Measurements from ENCODE around the gene RAPH1.

Gene RAPH1, protein sequence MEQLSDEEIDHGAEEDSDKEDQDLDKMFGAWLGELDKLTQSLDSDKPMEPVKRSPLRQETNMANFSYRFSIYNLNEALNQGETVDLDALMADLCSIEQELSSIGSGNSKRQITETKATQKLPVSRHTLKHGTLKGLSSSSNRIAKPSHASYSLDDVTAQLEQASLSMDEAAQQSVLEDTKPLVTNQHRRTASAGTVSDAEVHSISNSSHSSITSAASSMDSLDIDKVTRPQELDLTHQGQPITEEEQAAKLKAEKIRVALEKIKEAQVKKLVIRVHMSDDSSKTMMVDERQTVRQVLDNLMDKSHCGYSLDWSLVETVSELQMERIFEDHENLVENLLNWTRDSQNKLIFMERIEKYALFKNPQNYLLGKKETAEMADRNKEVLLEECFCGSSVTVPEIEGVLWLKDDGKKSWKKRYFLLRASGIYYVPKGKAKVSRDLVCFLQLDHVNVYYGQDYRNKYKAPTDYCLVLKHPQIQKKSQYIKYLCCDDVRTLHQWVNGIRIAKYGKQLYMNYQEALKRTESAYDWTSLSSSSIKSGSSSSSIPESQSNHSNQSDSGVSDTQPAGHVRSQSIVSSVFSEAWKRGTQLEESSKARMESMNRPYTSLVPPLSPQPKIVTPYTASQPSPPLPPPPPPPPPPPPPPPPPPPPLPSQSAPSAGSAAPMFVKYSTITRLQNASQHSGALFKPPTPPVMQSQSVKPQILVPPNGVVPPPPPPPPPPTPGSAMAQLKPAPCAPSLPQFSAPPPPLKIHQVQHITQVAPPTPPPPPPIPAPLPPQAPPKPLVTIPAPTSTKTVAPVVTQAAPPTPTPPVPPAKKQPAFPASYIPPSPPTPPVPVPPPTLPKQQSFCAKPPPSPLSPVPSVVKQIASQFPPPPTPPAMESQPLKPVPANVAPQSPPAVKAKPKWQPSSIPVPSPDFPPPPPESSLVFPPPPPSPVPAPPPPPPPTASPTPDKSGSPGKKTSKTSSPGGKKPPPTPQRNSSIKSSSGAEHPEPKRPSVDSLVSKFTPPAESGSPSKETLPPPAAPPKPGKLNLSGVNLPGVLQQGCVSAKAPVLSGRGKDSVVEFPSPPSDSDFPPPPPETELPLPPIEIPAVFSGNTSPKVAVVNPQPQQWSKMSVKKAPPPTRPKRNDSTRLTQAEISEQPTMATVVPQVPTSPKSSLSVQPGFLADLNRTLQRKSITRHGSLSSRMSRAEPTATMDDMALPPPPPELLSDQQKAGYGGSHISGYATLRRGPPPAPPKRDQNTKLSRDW

GRCh38 chr2:203535078-203535783, at the start of gene RAPH1:
Gene RAPH1 (minus strand): TSS chr2:203535301. CDS start chr2:203495353, 39,948 bp downstream.
- DNase-seq (ENCODE audit: low read depth in 3 of 3) = peak; percentile 35 to 74 (median 37)

DNA sequence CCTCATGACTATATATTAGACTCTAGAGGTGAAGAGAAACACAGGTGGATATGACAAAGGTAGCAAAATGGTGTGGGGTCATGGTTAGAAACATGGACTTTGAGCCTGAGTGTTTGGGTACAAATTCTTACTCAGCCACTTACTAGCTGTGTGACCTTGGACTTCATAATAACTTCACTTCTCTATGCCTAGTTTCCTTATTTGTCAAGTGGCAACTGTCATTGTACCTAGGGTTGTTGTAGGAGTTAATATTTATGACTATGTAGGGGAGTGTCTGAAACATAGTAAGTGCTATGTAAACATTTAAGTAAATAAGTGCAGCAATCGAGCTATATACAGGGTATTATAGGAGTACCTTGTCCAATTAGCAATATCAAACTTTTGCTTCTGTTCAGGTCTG, 49.7 kb upstream of the RAPH1 start:
- DNase-seq (ENCODE audit: low read depth in 3 of 3) = no peak

- DNase-seq (ENCODE audit: low read depth in 3 of 3) = peak in 2 of 3 experiments; percentile 3 to 8
Observed at GRCh38 chr2:203583701-203584100, 48.6 kb upstream of the RAPH1 start.

GRCh38 chr2:203583084-203583695, 48.1 kb upstream of the RAPH1 start:
- DNase-seq (ENCODE audit: low read depth in 3 of 3) = no peak

- DNase-seq (ENCODE audit: low read depth in 3 of 3) = no peak
Observed at GRCh38 chr2:203582468-203582867, 47.4 kb upstream of the RAPH1 start.

GRCh38 chr2:203580844-203581243, 45.7 kb upstream of the RAPH1 start:
- DNase-seq (ENCODE audit: low read depth in 3 of 3) = no peak

GRCh38 chr2:203579730-203580129, 44.6 kb upstream of the RAPH1 start:
- DNase-seq (ENCODE audit: low read depth in 3 of 3) = no peak

DNA sequence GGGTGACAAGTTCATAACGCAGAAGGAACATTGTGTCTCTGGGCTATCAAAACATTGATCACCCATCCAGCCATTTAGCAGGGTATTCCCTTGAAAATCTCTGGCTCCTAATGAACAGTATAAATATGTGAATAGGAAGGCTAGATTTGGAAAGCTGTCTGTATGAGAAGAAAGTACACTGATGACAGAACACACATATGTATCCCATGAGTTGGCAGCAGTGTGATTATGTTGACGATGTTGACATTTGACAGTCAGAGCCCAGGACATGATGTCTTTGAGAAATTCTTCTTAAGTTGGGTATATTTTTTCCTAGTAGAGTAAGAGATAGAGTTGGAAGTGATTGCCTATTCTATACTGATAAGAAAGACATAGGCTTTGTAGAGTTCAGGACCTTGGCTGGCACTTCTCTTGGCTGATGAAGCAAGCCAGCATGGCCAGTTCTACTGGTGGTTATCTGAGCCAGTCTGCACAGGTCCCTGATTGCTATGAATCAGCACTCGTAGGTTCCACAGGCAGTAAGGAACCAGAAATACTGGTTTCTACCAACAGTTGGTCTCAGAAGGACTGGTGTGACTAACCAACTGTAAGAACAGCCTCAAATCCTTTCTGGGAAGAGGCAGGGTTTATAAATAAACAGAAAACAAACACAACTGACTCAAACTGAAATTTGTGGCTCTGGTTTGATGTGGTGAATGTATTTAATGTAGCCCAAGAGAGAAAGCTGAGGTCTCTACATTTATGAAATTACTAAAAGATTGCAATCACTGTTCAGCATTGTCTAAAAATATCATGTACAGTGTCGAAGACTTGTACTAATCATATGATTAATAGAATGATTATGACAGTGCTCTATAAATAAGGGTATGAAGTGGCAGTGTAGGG, 43.9 kb upstream of the RAPH1 start:
- DNase-seq (ENCODE audit: low read depth in 3 of 3) = peak in 2 of 3 experiments; percentile 10 to 17

DNA sequence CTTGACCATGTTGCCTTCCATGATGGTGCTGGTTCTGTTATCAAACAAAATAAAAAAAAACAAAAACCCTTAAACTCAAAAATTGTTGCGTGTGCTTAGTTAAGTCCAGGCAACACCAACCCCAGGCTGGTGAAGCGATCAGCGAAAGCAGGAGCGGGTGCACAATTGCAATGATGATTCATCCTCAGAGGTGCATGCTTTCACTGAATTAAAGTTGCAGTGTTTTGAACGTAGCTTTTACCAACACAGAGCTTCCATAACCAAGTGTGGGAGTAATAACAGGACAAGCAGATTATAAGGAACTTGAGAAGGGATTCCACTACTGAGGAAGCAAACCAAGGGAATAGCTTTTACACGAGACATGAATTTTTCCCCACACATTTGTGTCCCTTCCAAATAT, 39.7 kb upstream of the RAPH1 start:
- DNase-seq (ENCODE audit: low read depth in 3 of 3) = no peak

DNA sequence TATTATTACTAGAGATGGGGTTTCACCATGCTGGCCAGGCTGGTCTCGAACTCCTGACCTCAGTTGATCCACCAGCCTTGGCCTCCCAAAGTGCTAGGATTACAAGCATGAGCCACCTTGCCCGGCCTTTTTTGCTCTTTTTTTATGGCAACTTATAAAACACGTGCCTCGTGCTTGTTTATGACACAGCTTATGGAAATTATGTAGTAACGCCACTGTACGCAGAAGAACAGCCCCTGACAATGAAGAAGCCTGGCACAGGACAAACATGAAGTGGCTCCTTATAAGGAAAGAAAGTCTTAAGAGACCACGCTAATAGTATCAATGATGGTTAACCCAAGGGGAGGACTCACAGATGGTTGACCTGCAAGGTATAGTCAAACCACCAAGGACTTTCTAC, 37.2 kb upstream of the RAPH1 start:
- no peak for DNase-seq (ENCODE audit: low read depth in 3 of 3)

DNA sequence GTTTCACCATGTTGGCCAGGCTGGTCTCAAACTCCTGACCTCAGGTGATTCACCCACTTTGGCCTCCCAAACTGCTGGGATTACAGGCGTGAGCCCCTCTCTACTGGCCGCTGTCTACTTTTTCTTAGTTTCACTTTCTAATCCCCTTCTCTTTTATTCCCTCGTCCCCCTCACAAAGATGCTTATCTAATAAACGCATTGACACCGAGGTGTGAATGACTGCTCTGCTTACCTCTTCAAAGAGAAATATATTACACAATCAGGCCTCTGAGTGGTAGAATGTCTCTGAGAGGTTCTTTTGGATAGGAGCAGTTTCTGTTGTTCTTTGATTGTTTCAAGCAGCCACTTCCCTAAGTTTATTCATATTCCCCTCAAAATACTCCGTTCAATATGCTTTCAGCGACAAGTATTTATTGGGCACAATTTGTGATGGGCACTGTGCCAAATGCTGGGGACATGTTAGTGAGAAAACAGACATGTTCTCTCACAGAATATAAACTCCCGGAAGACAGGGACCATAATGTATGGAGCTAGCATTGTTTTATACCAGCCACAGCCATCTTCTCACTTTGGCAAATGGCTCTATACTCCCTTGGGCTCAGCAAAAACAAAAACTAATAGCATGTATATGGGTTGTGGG, 34.7 kb upstream of the RAPH1 start:
- no peak for DNase-seq (ENCODE audit: low read depth in 3 of 3)

DNA sequence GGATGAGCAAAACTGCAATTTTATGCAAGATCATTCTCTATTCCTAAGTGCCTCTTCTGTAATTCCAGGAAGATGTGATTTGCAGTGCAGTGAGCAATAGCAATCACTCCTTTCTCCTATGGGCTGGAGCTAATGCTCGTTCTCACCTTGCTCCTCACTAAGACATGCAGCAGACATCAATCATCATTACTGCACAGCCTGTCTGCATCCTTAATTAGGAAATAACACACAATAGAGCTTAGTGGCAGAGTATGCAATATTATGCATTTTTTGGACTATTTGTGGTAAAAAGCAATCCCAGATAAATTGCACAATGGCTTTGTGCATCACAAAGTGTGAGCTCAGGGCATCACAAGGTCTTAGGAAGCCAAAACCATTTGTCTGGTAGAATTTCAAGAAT, 32.6 kb upstream of the RAPH1 start:
- DNase-seq (ENCODE audit: low read depth in 3 of 3) = no peak

DNA sequence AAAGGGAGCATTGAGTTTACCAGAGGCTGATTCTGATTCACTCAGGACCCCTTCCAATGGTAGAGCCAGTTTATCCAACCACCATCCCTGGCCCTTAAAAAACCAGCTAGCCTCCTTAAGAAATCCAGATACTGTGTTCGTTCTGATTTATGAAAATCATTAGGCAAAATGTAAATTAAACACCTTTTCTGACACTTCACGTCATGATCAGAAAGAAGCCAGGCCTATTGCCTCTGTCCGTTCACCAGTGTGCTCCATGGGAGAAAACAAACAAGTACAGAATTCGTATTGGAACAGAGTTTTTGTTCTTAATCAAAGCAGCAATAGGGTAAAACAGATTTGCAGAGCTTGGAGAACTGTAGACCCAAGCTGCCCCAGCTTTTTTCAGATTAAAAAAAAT, 31.1 kb upstream of the RAPH1 start:
- DNase-seq (ENCODE audit: low read depth in 3 of 3) = no peak

DNA sequence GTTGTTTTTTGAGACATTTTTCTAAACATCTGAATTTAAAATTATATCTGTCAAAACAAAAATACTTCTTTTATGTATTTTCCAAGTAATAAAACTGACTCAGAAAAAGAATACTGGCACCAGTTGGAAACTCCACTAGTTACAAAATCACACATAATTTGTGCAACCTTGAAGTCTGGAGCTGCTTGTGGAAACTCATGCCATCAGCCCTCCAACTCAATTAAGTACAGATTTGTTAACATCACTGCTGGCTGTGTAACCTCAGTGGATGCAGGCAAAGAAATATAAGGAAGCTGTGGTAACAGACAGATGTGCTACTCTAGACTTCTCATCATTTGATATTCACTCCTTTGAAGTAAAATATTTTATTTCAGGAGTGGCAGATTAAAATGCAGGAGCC, 30.0 kb upstream of the RAPH1 start:
- DNase-seq (ENCODE audit: low read depth in 3 of 3) = no peak

DNA sequence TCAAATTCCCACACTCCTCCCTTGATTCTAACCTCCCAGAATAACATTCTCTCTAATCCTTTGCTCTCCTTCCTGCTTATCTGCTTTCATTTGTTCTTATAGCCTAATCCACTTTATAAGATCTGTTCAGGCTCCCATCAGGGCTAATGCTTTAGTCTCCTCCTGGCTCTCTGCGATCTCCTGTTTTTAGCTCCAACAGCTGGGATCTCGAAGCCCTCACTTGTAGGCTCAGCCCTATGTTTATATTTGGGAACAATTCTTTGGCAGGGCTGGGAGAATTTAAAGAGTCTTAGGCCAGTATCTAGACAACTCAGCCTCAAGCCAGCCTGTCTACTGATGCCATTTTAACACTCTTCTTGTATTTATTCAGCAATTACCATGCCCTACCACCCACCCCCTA, 27.2 kb upstream of the RAPH1 start:
- no peak for DNase-seq (ENCODE audit: low read depth in 3 of 3)

DNA sequence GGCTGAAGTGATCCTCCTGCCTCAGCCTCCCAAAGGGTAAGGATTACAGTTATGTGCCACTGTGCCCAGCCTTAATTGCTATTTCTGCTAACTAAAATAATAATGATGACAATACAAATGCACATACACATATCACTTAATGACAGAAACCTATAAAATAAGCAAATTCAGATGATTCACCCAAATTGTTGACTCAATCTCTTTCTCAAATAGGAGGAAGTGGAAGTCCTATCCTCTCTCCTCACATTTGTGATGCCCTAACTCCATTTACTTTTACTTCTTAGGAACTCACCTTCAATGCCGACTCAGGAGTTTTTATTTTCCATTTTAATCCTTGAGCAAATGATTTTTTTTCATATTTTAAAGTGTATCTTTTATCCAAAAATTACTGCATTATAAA, 24.5 kb upstream of the RAPH1 start:
- DNase-seq (ENCODE audit: low read depth in 3 of 3) = no peak

DNA sequence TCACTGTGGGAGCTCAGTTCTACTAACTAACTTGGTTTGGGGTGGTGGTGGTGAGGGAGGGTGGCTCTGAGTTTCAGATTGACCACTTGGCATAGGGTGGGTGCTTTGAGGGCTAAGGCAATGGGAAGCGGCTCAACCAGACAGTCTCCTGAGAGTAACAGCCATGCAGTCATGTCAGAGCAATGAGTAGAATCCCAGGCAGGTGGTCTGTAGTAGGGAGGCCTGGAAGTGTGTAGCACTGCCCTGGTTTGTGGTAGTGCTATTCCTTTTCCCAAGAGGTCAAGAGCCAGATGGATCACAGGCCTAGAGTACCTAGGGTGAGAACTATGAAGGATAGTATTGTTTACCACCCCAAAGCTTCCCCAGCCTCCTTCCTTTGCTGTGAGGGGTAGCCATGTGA, 18.7 kb upstream of the RAPH1 start:
- no peak for DNase-seq (ENCODE audit: low read depth in 3 of 3)

DNA sequence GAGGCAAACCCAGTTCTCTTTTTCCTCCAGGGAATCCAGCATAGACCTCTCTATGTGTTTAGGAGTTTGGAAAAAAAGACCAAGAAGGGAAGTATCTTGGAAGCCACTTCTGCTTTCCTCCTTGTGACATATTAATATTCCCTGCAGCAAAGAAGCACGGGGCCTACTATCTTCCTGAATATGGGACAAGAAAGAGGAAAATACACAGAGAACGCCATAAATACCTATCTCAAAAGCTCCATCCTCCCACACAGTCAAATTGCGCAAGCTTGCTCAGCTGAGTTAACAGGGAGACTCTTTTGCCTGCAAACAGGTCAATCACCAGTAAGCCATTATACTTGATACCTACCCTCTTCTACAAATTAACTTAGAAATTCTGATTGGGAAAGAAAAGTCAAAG, 16.7 kb upstream of the RAPH1 start:
- no peak for DNase-seq (ENCODE audit: low read depth in 3 of 3)

DNA sequence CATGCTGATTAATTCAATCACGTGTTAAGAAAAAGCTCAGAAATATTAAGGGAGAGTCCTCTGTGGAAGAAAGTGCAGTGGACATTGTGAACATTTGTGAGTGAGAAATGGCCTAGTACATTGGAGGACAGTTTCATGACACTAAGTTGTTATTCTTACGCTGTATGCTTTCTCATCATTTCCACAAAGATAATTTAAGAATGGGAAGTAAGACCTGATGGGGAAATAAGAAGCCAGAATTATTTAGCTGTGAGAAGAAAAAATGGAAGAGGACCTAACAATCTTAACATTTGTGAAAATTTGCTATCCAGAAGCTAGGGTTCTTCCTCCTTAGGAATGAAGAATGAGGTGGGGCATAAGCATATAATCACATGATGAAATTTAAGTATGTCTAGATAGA, 15.2 kb upstream of the RAPH1 start:
- no peak for DNase-seq (ENCODE audit: low read depth in 3 of 3)

DNA sequence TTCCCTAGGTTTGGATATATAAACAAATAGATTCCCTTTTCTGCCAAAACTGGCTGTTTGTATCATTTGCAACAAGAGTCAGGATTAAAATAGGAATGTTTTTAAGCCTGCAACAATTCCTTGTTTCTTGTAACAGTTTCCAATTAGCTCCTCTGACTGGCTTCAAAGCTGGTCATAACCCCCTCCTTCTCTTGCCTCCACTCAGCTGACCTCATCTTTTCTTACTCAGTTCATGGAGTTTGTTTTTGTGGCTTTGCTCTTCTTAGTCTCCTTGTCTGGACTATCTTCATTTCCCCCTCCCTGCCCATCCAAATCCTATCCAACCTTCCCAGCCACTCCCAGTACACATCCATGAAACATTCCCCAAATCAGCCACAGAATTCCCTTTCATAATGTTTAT, 14.3 kb upstream of the RAPH1 start:
- no peak for DNase-seq (ENCODE audit: low read depth in 3 of 3)
